ENCODE results near the gene FLT3LG. TPM values are rescaled to one million over a fixed set of nuclear protein-coding genes. Genes with fewer than 3 reads are reported as not detected.

The FLT3LG gene
- total RNA-seq, 1 experiment from 2014 or later, result 1.5 TPM

DNA sequence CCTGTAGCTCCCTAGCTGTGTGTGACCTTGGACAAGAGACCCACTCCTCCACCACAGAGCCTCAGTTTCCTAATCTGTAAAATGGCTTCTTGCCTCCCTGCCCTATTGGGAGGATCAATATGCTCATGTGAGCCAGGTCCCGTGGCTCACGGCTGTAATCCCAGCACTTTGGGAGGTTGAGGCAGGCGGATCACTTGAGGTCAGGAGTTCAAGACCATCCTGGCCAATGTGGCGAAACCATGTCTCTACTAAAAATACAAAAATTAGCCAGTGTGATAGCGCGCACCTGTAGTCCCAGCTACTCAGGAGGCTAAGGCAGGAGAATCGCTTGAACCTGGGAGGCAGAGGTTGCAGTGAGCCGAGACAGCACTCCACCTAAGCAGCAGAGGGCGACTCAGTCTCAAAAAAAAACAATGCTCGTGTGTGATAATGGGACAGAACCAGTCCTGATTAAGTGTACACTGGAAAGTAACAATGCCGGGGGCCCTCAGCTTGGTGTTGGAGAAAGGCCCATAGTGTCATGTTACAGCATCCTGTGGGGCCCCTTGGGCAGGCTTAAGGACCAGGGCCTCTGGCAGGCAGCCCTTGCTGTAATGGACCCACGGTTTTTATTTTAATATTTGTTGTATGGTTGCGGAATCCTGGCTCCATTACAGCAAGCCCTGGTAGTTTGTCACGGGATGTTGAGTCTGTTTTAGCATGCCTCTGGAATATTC, 29.0 kb downstream of the FLT3LG start:
- peak; percentile 73 for DNase-seq (ENCODE audit: unreplicated experiment)
- intact Hi-C loops (cut with micrococcal nuclease), result loop anchor here (1.0 kb wide), 2 partner anchors 44 to 67 kb away; no protein-coding TSS in a partner anchor
- no peak overlapping the region for H3K4me3 Mint-ChIP-seq (ENCODE audit: unreplicated experiment)

DNA sequence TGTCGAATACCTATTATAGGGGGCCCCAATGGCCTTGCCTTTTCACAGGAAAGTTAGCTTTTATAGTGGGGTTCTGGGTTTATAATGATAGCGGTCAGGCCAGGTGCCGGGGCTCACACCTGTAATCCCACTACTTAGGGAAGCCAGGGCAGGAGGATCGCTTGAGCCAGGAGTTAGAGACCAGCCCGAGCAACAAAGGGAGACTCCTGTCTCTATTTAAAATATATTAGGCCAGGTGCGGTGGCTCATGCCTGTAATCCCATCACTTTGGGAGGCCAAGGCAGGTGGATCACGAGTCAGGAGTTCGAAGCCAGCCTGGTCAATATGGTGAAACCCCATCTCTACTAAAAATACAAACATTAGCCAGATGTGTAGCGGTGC, 29.6 kb downstream of the FLT3LG start:
- H3K9me3 Mint-ChIP-seq (ENCODE audit: unreplicated experiment), result no peaks in the 10 kb centered on the region
- ChIA-PET POLR2A (interaction anchor here (0.6 to 2.1 kb wide), 4 partner anchors 38 to 112 kb away, joined by 3 to 15 read pairs (median 3); no protein-coding TSS in a partner anchor), CTCF (interaction anchor here (0.6 to 4.6 kb wide), 15 partner anchors 12 to 425 kb away, joined by 3 to 49 read pairs (median 4); partner anchors contain the start of genes ATF5 and NUP62)
- no peak overlapping the region for H3K4me3 Mint-ChIP-seq (ENCODE audit: unreplicated experiment)
- H3K27me3 Mint-ChIP-seq (ENCODE audit: insufficient read depth, unreplicated experiment), result no peaks in the 10 kb centered on the region
- BruUV-seq (replicated peaks), result no TSS peak
- no peak for DNase-seq (ENCODE audit: unreplicated experiment)
- peaks cover 6% of the 10 kb centered on the region for H3K4me1 Mint-ChIP-seq (ENCODE audit: insufficient read depth, unreplicated experiment)
- H3K36me3 Mint-ChIP-seq (ENCODE audit: insufficient read depth, unreplicated experiment), result peaks cover 33% of the 10 kb centered on the region
- no peak overlapping the region for H3K27ac Mint-ChIP-seq (ENCODE audit: low read depth, unreplicated experiment)
- intact Hi-C loops (cut with micrococcal nuclease), result loop anchor here (1.0 kb wide), 2 partner anchors 44 to 67 kb away; no protein-coding TSS in a partner anchor
- TF ChIP-seq, protein P1, sequence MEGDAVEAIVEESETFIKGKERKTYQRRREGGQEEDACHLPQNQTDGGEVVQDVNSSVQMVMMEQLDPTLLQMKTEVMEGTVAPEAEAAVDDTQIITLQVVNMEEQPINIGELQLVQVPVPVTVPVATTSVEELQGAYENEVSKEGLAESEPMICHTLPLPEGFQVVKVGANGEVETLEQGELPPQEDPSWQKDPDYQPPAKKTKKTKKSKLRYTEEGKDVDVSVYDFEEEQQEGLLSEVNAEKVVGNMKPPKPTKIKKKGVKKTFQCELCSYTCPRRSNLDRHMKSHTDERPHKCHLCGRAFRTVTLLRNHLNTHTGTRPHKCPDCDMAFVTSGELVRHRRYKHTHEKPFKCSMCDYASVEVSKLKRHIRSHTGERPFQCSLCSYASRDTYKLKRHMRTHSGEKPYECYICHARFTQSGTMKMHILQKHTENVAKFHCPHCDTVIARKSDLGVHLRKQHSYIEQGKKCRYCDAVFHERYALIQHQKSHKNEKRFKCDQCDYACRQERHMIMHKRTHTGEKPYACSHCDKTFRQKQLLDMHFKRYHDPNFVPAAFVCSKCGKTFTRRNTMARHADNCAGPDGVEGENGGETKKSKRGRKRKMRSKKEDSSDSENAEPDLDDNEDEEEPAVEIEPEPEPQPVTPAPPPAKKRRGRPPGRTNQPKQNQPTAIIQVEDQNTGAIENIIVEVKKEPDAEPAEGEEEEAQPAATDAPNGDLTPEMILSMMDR (IDR thresholded peaks at IDR 0.05; ENCODE audit: unreplicated experiment), result no peak

More for the DNA sequence above, 29.0 kb downstream of the FLT3LG start:
- Mint-ChIP-seq H3K4me1 (ENCODE audit: insufficient read depth, unreplicated experiment) (peaks cover 6% of the 10 kb centered on the region), H3K27ac (ENCODE audit: low read depth, unreplicated experiment) (no peak overlapping the region), H3K27me3 (ENCODE audit: insufficient read depth, unreplicated experiment) (no peaks in the 10 kb centered on the region), H3K36me3 (ENCODE audit: insufficient read depth, unreplicated experiment) (peaks cover 39% of the 10 kb centered on the region), H3K9me3 (ENCODE audit: unreplicated experiment) (no peaks in the 10 kb centered on the region)
- TF ChIP-seq, protein P1 (IDR thresholded peaks at IDR 0.05; ENCODE audit: unreplicated experiment), result peak; percentile 44
- ChIA-PET POLR2A (interaction anchor here (0.6 to 2.1 kb wide), 6 partner anchors 38 to 111 kb away, joined by 3 to 15 read pairs (median 3); no protein-coding TSS in a partner anchor), CTCF (interaction anchor here (0.6 to 4.6 kb wide), 18 partner anchors 9 to 426 kb away, joined by 3 to 49 read pairs (median 4); partner anchors contain the start of genes ATF5 and NUP62)
- BruUV-seq (replicated peaks), result no TSS peak

DNA sequence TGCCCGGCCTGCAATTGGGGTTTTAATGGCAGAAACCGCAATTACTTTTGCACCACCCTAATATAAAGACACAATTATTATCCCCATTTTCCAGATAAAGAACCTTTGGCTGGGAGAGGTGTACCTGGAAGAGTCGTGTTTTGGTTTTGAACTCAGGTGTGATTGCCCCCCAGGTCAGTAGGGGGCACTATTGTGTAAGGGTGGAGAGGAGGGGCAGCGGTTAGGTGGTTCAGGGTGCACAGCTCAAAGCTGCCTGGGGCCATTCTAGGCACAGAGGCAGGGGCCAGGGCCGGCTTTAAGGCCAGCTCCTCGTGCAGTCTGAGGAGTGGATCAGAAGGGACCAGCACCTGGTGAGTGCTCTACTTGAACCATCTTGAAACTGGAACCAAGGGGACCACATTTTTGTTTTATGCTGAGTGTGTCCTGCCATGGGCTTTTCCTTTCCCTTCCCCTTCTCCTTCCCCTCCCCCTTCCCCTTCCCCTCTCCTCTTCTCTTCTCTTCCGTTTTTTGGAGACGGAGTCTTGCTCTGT, 32.6 kb downstream of the FLT3LG start:
- H3K9me3 Mint-ChIP-seq (ENCODE audit: unreplicated experiment), result no peaks in the 10 kb centered on the region
- TF ChIP-seq, protein P1 (IDR thresholded peaks at IDR 0.05; ENCODE audit: unreplicated experiment), result peak; percentile 74
- ChIA-PET CTCF (interaction anchor here (0.7 to 1.2 kb wide), 2 partner anchors 40 to 131 kb away, joined by 3 to 13 read pairs; no protein-coding TSS in a partner anchor), POLR2A (interaction anchor here (1.5 kb wide), 1 partner anchor 40 kb away, joined by 4 read pairs; no protein-coding TSS in a partner anchor)
- H3K27me3 Mint-ChIP-seq (ENCODE audit: insufficient read depth, unreplicated experiment), result no peaks in the 10 kb centered on the region
- no peak overlapping the region for H3K27ac Mint-ChIP-seq (ENCODE audit: low read depth, unreplicated experiment)
- intact Hi-C loops (cut with micrococcal nuclease), result loop anchor here (1.0 kb wide), 1 partner anchor 172 kb away; no protein-coding TSS in a partner anchor
- no peaks in the 10 kb centered on the region for H3K4me1 Mint-ChIP-seq (ENCODE audit: insufficient read depth, unreplicated experiment)
- peak; percentile 75 for DNase-seq (ENCODE audit: unreplicated experiment)
- H3K4me3 Mint-ChIP-seq (ENCODE audit: unreplicated experiment), result no peak overlapping the region
- BruUV-seq (replicated peaks), result no TSS peak
- H3K36me3 Mint-ChIP-seq (ENCODE audit: insufficient read depth, unreplicated experiment), result peaks cover 2% of the 10 kb centered on the region
